K562 (cell line): Measurements from ENCODE around the gene TMEM181. TPM values are rescaled to one million over a fixed set of nuclear protein-coding genes. Genes with fewer than 3 reads are reported as not detected.

Source experiments
- ATAC-seq: fragments of 200-7000 bp; cut with Tn5 transposase; 3 replicates; pipeline ENCODE4 v1.9.1; 2020; ENCODE audit warnings: moderate library complexity
- BruUV-seq: library from RNA; stranded (reverse); fragments of 400-500 nt; replicated peaks from 2 replicates; lab custom pipeline; 2021; lab: Mats Ljungman, UMichigan
- CTCF ChIA-PET: fragments of 300-600 bp; formaldehyde crosslinking; extraction: SDS; loops from one replicate; lab custom pipeline; 2021; ENCODE audit warnings: low intra/inter-chr PET ratio; lab: Yijun Ruan, JAX
- POLR2A ChIA-PET: fragments of 300-600, 350-650 bp; sonication (Branson Sonifier 250); formaldehyde crosslinking; extraction: SDS; loops from one replicate; lab custom pipeline; 2021; ENCODE audit warnings: antibody characterized with exemption, inconsistent platforms; lab: Yijun Ruan, JAX
- DNase-seq, 4 experiments: peaks; one replicate each; pipeline versions ENCODE4 v3.0.0 to v3.0.0-alpha.2; 2011 to 2018; ENCODE audit warnings: low spot score in 3 of 4, mixed read lengths in 3 of 4; ENCODE audit errors: extremely low read depth in 1 of 4
- FAIRE-seq: peaks from 2 replicates; lab custom pipeline; 2011; peaks lifted over from hg19 to GRCh38; lab: Jason Lieb, UNC
- H2AFZ ChIP-seq: 2 replicates; pipeline ENCODE4 v1.6.0; 2011; ENCODE audit warnings: low read depth, low read length, control low read depth, inconsistent platforms
- H3K27ac ChIP-seq: fragments of 200-600 bp; 3 replicates; pipeline ENCODE4 v1.8.0; 2011; ENCODE audit warnings: low read depth, mild to moderate bottlenecking, control low read depth, inconsistent platforms, low read length, moderate library complexity, mixed read lengths; ENCODE audit errors: extremely low read depth
- H3K27me3 ChIP-seq, 2 experiments: fragments of 300-600 bp in 1 of 2; 2 replicates in 1 of 2; 3 replicates in 1 of 2; pipeline versions ENCODE4 v1.6.0 to v1.8.0; 2011; ENCODE audit warnings: inconsistent platforms in 2 of 2, low read length in 2 of 2, mild to moderate bottlenecking in 1 of 2, mixed read lengths in 1 of 2, moderate library complexity in 1 of 2; ENCODE audit not compliant: control insufficient read depth in 2 of 2, insufficient read depth in 2 of 2
- H3K36me3 ChIP-seq: fragments of 300-600 bp; 3 replicates; pipeline ENCODE4 v1.8.0; 2011; ENCODE audit warnings: mild to moderate bottlenecking, low read length, inconsistent platforms; ENCODE audit not compliant: control insufficient read depth, insufficient read depth
- H3K4me1 ChIP-seq, 2 experiments: fragments of 200-600 bp in 1 of 2; replicated peaks in 1 of 2; 2 replicates in 1 of 2; 3 replicates in 1 of 2; pipeline versions ENCODE4 v1.5.1 to v1.8.0; 2011; ENCODE audit warnings: inconsistent platforms in 2 of 2, low read length in 2 of 2, mild to moderate bottlenecking in 1 of 2, mixed read lengths in 1 of 2, moderate library complexity in 1 of 2; ENCODE audit not compliant: control insufficient read depth in 2 of 2, insufficient read depth in 2 of 2
- H3K4me2 ChIP-seq: 2 replicates; pipeline ENCODE4 v1.6.1; 2011; ENCODE audit warnings: low read length, control low read depth, inconsistent platforms, mixed read lengths; ENCODE audit not compliant: insufficient read depth
- H3K4me3 ChIP-seq: fragments of 200-600 bp; sonication (generic), shearing (Covaris generic); 2 replicates; pipeline ENCODE4 v1.5.1; 2016; ENCODE audit warnings: control low read depth, inconsistent platforms
- H3K79me2 ChIP-seq: fragments of 200-600 bp; 3 replicates; pipeline ENCODE4 v1.8.0; 2011; ENCODE audit warnings: low read length, inconsistent platforms; ENCODE audit not compliant: control insufficient read depth, insufficient read depth
- H3K9ac ChIP-seq, 2 experiments: 2 replicates each; pipeline versions ENCODE4 v1.6.0 to v1.6.1; 2011; ENCODE audit warnings: low read depth in 2 of 2, low read length in 2 of 2, control low read depth in 1 of 2, inconsistent platforms in 1 of 2, mild to moderate bottlenecking in 1 of 2, mixed read lengths in 1 of 2; ENCODE audit not compliant: insufficient read depth in 1 of 2
- H3K9me1 ChIP-seq: one replicate; pipeline ENCODE4 v1.6.0; 2011; ENCODE audit warnings: inconsistent platforms, mild to moderate bottlenecking, low read length, moderate library complexity; ENCODE audit not compliant: control insufficient read depth, insufficient read depth
- H3K9me3 ChIP-seq: replicated peaks from 2 replicates; pipeline ENCODE4 v1.5.1; 2011; ENCODE audit warnings: low read depth, low read length, inconsistent platforms; ENCODE audit not compliant: control insufficient read depth, insufficient read depth
- H4K20me1 ChIP-seq: replicated peaks from 2 replicates; pipeline ENCODE4 v1.6.1; 2011; ENCODE audit warnings: low read length, inconsistent platforms, mixed read lengths; ENCODE audit not compliant: control insufficient read depth, insufficient read depth
- ERF ChIP-seq: fragments of 450-650 bp; formaldehyde crosslinking; IDR thresholded peaks from 2 replicates; pipeline ENCODE4 v1.4.0; 2020; ENCODE audit warnings: mild to moderate bottlenecking, mixed read lengths
- PRPF4 ChIP-seq: fragments of 200-400 bp; formaldehyde crosslinking; IDR thresholded peaks from one replicate; pipeline ENCODE4 v1.6.1; 2017; ENCODE audit warnings: low read length, low read depth, mild to moderate bottlenecking; ENCODE audit not compliant: insufficient read depth, poor library complexity, severe bottlenecking
- ZBTB11 ChIP-seq, 3 experiments: fragments of 200-800 bp in 1 of 3; fragments of 250-450 bp in 1 of 3; fragments of 450-650 bp in 1 of 3; sonication (Bioruptor Pico) in 1 of 3; sonication (Bioruptor generic) in 1 of 3; formaldehyde crosslinking in 1 of 3; IDR thresholded peaks; 2 replicates each; pipeline versions ENCODE4 v1.6.1 to v1.8.0; 2016 to 2022; ENCODE audit warnings: mild to moderate bottlenecking in 2 of 3, missing genetic modification characterization in 2 of 3, missing compliant biosample characterization in 1 of 3, moderate library complexity in 1 of 3
- ZNF324 ChIP-seq: fragments of 250-450 bp; sonication (Bioruptor Pico); IDR thresholded peaks from 2 replicates; pipeline ENCODE4 v1.4.0; 2020; ENCODE audit warnings: mild to moderate bottlenecking
- WGBS: fragments of 100-300 bp; shearing (Covaris generic); methylation state at CpG from one replicate; pipeline ENCODE4 v1.1.6; 2016; ENCODE audit warnings: low coverage, mixed read lengths; ENCODE audit not compliant: insufficient coverage; ENCODE audit errors: missing lambda C conversion rate; 5-methylcytosine and 5-hydroxymethylcytosine counted together
- in situ Hi-C: fragments of 300-500 bp; cut with MboI; formaldehyde crosslinking; loops from 4 replicates; pipeline ENCODE4 v1.15.0; 2018; ENCODE audit warnings: inconsistent platforms, mixed read lengths
- intact Hi-C: fragments of 100-400 bp; cut with micrococcal nuclease; formaldehyde crosslinking; loops from 2 replicates; pipeline ENCODE4 v1.14.2; 2022
- polyA plus RNA-seq, 8 experiments: library from polyadenylated mRNA; depleted of rRNA in 4 of 8; stranded (reverse) in 5 of 8; unstranded in 3 of 8; fragments of >200 nt; fragmentation: Nextera tagmentation in 2 of 8; fragmentation: Illumina TruSeq in 1 of 8; extraction: Ambion mirVana in 2 of 8; extraction: Trizol in 1 of 8; gene quantifications; 2 replicates each; pipeline versions ENCODE4 v1.2.1 to v1.2.3, GENCODE V29; 2011 to 2014; ENCODE audit warnings: inconsistent platforms in 1 of 8, missing spikeins in 1 of 8
- total RNA-seq, 7 experiments: library from RNA; depleted of rRNA in 6 of 7; stranded (reverse); fragments of >200 nt in 6 of 7; fragmentation: Illumina TruSeq in 2 of 7; extraction: Trizol in 2 of 7; gene quantifications; 2 replicates each; pipeline versions ENCODE4 v1.2.1 to v1.2.3, GENCODE V29; 2011 to 2021; ENCODE audit warnings: low replicate concordance in 1 of 7

TMEM181 gene
- total and polyA plus RNA-seq, 9 of the 15 experiments (the other 6 are each of a cell fraction or from before 2014, with no cell fraction given), result 5.6 to 27.2 (median 19.9) TPM

- no peaks in the 10 kb centered on the region for H4K20me1 ChIP-seq
- H3K9me1 ChIP-seq, result no peaks in the 10 kb centered on the region
- FAIRE-seq (no peak), DNase-seq (no peak), ATAC-seq (no peak)
- no peak overlapping the region for H2AFZ ChIP-seq
- H3K79me2 ChIP-seq, result no peaks in the 10 kb centered on the region
- H3K4me2 ChIP-seq, result no peak overlapping the region
- no peak for TF ChIP-seq PRPF4
- peak; percentile 78 for TF ChIP-seq ZNF324 (CRISPR knock-in tag)
- no TSS peak for BruUV-seq
- H3K9me3 ChIP-seq, result no peaks in the 10 kb centered on the region
- in situ Hi-C loops (no loop called here), intact Hi-C loops (no loop called here)
- H3K27me3 ChIP-seq, result no peaks in the 10 kb centered on the region
- H3K36me3 ChIP-seq, result peaks cover 89% of the 10 kb centered on the region
- no peak overlapping the region for H3K27ac ChIP-seq
- 96% methylated on average over 8 of the region's 8 CpGs for WGBS
- ChIA-PET CTCF (no interaction called here), POLR2A (interaction anchor here (0.6 kb wide), 1 partner anchor 22 kb away, joined by 3 read pairs; no protein-coding TSS in a partner anchor)
- H3K9ac ChIP-seq, result no peak overlapping the region
- H3K4me3 ChIP-seq, result no peak overlapping the region
- no peaks in the 10 kb centered on the region for H3K4me1 ChIP-seq
These were observed 26.8 kb downstream of the TMEM181 start for GRCh38 chr6:158586652-158587051.

DNA sequence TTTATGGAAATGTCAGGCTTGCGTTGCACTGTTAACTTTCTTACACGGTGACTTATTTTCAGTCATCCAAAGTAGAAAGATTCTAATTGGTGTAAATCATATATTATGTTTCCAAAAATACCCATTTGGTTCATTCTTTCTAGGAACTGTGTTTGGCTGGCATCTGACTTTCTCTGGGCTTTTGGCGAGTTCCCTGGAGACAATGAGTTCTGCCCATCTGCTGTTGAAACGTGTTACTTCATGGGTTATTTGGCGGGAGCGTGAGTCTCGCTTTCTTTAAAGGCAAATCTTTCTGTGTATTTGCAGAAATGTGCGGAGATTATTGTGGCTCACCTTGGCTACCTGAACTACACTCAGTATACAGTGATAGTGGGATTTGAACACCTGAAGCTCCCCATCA, 29.5 kb downstream of the TMEM181 start:
- BruUV-seq, result no TSS peak
- TF ChIP-seq ZBTB11 (CRISPR knock-in tag; IDR thresholded peaks at IDR 0.05) (no peak), ERF (no peak)

More for the DNA sequence above, 29.5 kb downstream of the TMEM181 start:
- Histone ChIP-seq H3K9me1 (no peaks in the 10 kb centered on the region), H3K9me3 (no peaks in the 10 kb centered on the region), H3K4me1 (no peaks in the 10 kb centered on the region), H3K79me2 (no peaks in the 10 kb centered on the region), H3K9ac (no peak overlapping the region), H3K27me3 (no peaks in the 10 kb centered on the region), H3K27ac (no peak overlapping the region), H4K20me1 (no peaks in the 10 kb centered on the region), H3K4me2 (no peak overlapping the region), H3K4me3 (no peak overlapping the region), H2AFZ (no peak overlapping the region), H3K36me3 (peaks cover 94% of the 10 kb centered on the region)
- ChIA-PET POLR2A (interaction anchor here (0.6 to 0.7 kb wide), 2 partner anchors 17 to 41 kb away, joined by 3 read pairs; no protein-coding TSS in a partner anchor), CTCF (no interaction called here)
- ATAC-seq, result no peak
- DNase-seq, result no peak
- in situ Hi-C loops (no loop called here), intact Hi-C loops (no loop called here)
- no peak for FAIRE-seq
- 90% methylated on average over 8 of the region's 8 CpGs for WGBS
